GM12878 (cell line): Measurements from ENCODE around the gene PHKA1. TPM values are rescaled to one million over a fixed set of nuclear protein-coding genes. Genes with fewer than 3 reads are reported as not detected.

Experiments
- ATAC-seq: fragments of 200-7000 bp; cut with Tn5 transposase; 3 replicates; pipeline ENCODE4 v1.9.1; 2020; ENCODE audit warnings: mild to moderate bottlenecking, moderate library complexity
- BruUV-seq: library from RNA; stranded (reverse); fragments of 400-500 nt; replicated peaks from 2 replicates; lab custom pipeline; 2021; lab: Mats Ljungman, UMichigan
- CTCF ChIA-PET: fragments of 300-600 bp; sonication (Branson Sonifier 250); formaldehyde crosslinking; extraction: SDS; loops from one replicate; lab custom pipeline; 2021; ENCODE audit warnings: inconsistent platforms; lab: Yijun Ruan, JAX
- POLR2A ChIA-PET: fragments of 350-600 bp; formaldehyde crosslinking; extraction: SDS; loops from one replicate; lab custom pipeline; 2021; ENCODE audit warnings: inconsistent platforms; lab: Charles Lee
- RAD21 ChIA-PET: fragments of 300-600 bp; sonication (Branson Sonifier 250); formaldehyde crosslinking; loops from one replicate; lab custom pipeline; 2023; ENCODE audit warnings: antibody characterized with exemption; ENCODE audit not compliant: unreplicated experiment; lab: Charles Lee
- SMC1A ChIA-PET: fragments of 300-600 bp; sonication (Branson Sonifier 250); formaldehyde crosslinking; loops from one replicate; lab custom pipeline; 2023; ENCODE audit not compliant: unreplicated experiment, uncharacterized antibody; lab: Charles Lee
- DNase-seq: peaks from one replicate; pipeline ENCODE4 v3.0.0-alpha.2; 2011; ENCODE audit warnings: low read depth, low spot score
- FAIRE-seq: peaks from 3 replicates; lab custom pipeline; 2011; peaks lifted over from hg19 to GRCh38; lab: Jason Lieb, UNC
- H2AFZ ChIP-seq: 2 replicates; pipeline ENCODE4 v1.6.0; 2011; ENCODE audit warnings: low read depth, low read length, control low read depth; ENCODE audit not compliant: control insufficient read depth
- H3K27ac ChIP-seq: 2 replicates; pipeline ENCODE4 v1.5.1; 2011; ENCODE audit warnings: control low read depth; ENCODE audit not compliant: control insufficient read depth, insufficient read depth
- H3K27me3 ChIP-seq, 2 experiments: replicated peaks in 1 of 2; 2 replicates each; pipeline versions ENCODE4 v1.6.0 to v1.6.1; 2011; ENCODE audit warnings: low read length in 1 of 2; ENCODE audit not compliant: control insufficient read depth in 2 of 2, insufficient read depth in 2 of 2
- H3K36me3 ChIP-seq, 2 experiments: 2 replicates each; pipeline ENCODE4 v1.5.1; 2011; ENCODE audit warnings: low read length in 1 of 2; ENCODE audit not compliant: control insufficient read depth in 2 of 2, insufficient read depth in 2 of 2
- H3K4me1 ChIP-seq: 2 replicates; pipeline ENCODE4 v1.6.1; 2011; ENCODE audit warnings: mild to moderate bottlenecking, low read length, moderate library complexity, mixed read lengths; ENCODE audit not compliant: control insufficient read depth, insufficient read depth
- H3K4me2 ChIP-seq: 2 replicates; pipeline ENCODE4 v1.6.0; 2011; ENCODE audit warnings: control low read depth; ENCODE audit not compliant: control insufficient read depth, insufficient read depth
- H3K4me3 ChIP-seq: fragments of 200-600 bp; sonication (generic); 2 replicates; pipeline ENCODE4 v1.5.1; 2016
- H3K79me2 ChIP-seq: 2 replicates; pipeline ENCODE4 v1.6.0; 2011; ENCODE audit warnings: low read length; ENCODE audit not compliant: control insufficient read depth, insufficient read depth
- H3K9ac ChIP-seq: 2 replicates; pipeline ENCODE4 v1.8.0; 2011; ENCODE audit warnings: low read length, control low read depth, mixed read lengths; ENCODE audit not compliant: control insufficient read depth, insufficient read depth
- H3K9me3 ChIP-seq: replicated peaks from 3 replicates; pipeline ENCODE4 v1.5.1; 2011; ENCODE audit warnings: mild to moderate bottlenecking, low read length; ENCODE audit not compliant: control insufficient read depth, insufficient read depth
- H4K20me1 ChIP-seq: 2 replicates; pipeline ENCODE4 v1.6.0; 2011; ENCODE audit not compliant: control insufficient read depth, insufficient read depth
- BRCA1 ChIP-seq: IDR thresholded peaks from 2 replicates; pipeline ENCODE4 v1.6.1; 2011; ENCODE audit warnings: low read depth, low read length, improper control_type of control experiment
- CBX3 ChIP-seq: fragments of 200-600 bp; sonication (generic); IDR thresholded peaks from 2 replicates; pipeline ENCODE4 v1.6.1; 2016; ENCODE audit warnings: low read depth, borderline replicate concordance
- CEBPB ChIP-seq, 2 experiments: fragments of 150-350 bp in 1 of 2; IDR thresholded peaks; 2 replicates each; pipeline ENCODE4 v1.6.1; 2012 to 2014; ENCODE audit warnings: low read depth in 2 of 2, low read length in 2 of 2, borderline replicate concordance in 1 of 2, inconsistent platforms in 1 of 2
- CHD1 ChIP-seq: IDR thresholded peaks from 2 replicates; pipeline ENCODE4 v1.6.1; 2012; ENCODE audit warnings: low read depth, low read length, improper control_type of control experiment
- EED ChIP-seq: sonication (generic); IDR thresholded peaks from 2 replicates; pipeline ENCODE4 v1.6.1; 2016; ENCODE audit warnings: antibody characterized with exemption, low read depth
- KDM1A ChIP-seq: fragments of 200-600 bp; sonication (generic); IDR thresholded peaks from 2 replicates; pipeline ENCODE4 v1.6.1; 2016; ENCODE audit warnings: borderline replicate concordance
- KLF5 ChIP-seq: fragments of 450-650 bp; IDR thresholded peaks from 2 replicates; pipeline ENCODE4 v1.6.1; 2014; ENCODE audit warnings: mild to moderate bottlenecking; ENCODE audit not compliant: partially characterized antibody
- LARP7 ChIP-seq: fragments of 450-650 bp; IDR thresholded peaks from 2 replicates; pipeline ENCODE4 v1.6.1; 2017; ENCODE audit warnings: mild to moderate bottlenecking
- NBN ChIP-seq: fragments of 450-650 bp; IDR thresholded peaks from 2 replicates; pipeline ENCODE4 v1.6.1; 2016
- RB1 ChIP-seq: fragments of 450-650 bp; formaldehyde crosslinking; IDR thresholded peaks from 2 replicates; pipeline ENCODE4 v1.6.1; 2017; ENCODE audit warnings: mild to moderate bottlenecking, borderline replicate concordance
- SUZ12 ChIP-seq: fragments of 200-600 bp; sonication (generic); IDR thresholded peaks from one replicate; pipeline ENCODE4 v1.6.1; 2018; ENCODE audit warnings: antibody characterized with exemption, mild to moderate bottlenecking; ENCODE audit not compliant: unreplicated experiment
- TAF1 ChIP-seq: IDR thresholded peaks from 2 replicates; pipeline ENCODE4 v1.6.1; 2011; ENCODE audit warnings: mild to moderate bottlenecking, low read depth, low read length, borderline replicate concordance
- YBX1 ChIP-seq: fragments of 450-650 bp; IDR thresholded peaks from 2 replicates; pipeline ENCODE4 v1.6.1; 2016; ENCODE audit warnings: antibody characterized with exemption
- ZNF217 ChIP-seq: fragments of 450-650 bp; IDR thresholded peaks from 2 replicates; pipeline ENCODE4 v1.6.1; 2017; ENCODE audit warnings: antibody characterized with exemption, mild to moderate bottlenecking
- ZNF24 ChIP-seq: fragments of 450-650 bp; IDR thresholded peaks from 2 replicates; pipeline ENCODE4 v1.6.1; 2017; ENCODE audit warnings: antibody characterized with exemption, mild to moderate bottlenecking
- ZNF384 ChIP-seq: IDR thresholded peaks from 2 replicates; pipeline ENCODE4 v1.6.1; 2012; ENCODE audit warnings: low read depth, mild to moderate bottlenecking, low read length, improper control_type of control experiment, borderline replicate concordance
- WGBS: methylation state at CpG from one replicate; pipeline ENCODE4 v1.1.6; 2016; ENCODE audit warnings: low lambda C conversion rate; ENCODE audit not compliant: insufficient replicate concordance, insufficient coverage; ENCODE audit errors: missing lambda C conversion rate; 5-methylcytosine and 5-hydroxymethylcytosine counted together
- in situ Hi-C: fragments of 300-500 bp; cut with MboI; formaldehyde crosslinking; loops from 9 replicates; pipeline ENCODE4 v1.14.3; 2018; ENCODE audit warnings: mixed read lengths
- intact Hi-C: fragments of 100-400 bp; cut with micrococcal nuclease; formaldehyde crosslinking; loops from one replicate; pipeline ENCODE4 v1.14.2; 2022; ENCODE audit not compliant: unreplicated experiment
- polyA plus RNA-seq, 11 experiments: library from polyadenylated mRNA; depleted of rRNA in 4 of 11; unstranded in 6 of 11; stranded (reverse) in 5 of 11; fragments of >200 nt; fragmentation: Nextera tagmentation in 4 of 11; fragmentation: Illumina TruSeq in 1 of 11; extraction: Ambion mirVana in 4 of 11; extraction: Trizol in 1 of 11; gene quantifications; 1 replicate in 1 of 11; 2 replicates in 10 of 11; pipeline versions ENCODE4 v1.2.1 to v1.2.3, GENCODE V29; 2011 to 2016; ENCODE audit warnings: inconsistent platforms in 2 of 11, missing spikeins in 2 of 11, low read depth in 1 of 11
- total RNA-seq, 4 experiments: library from RNA; depleted of rRNA in 3 of 4; stranded (reverse); fragments of >200 nt in 3 of 4; fragmentation: Illumina TruSeq in 1 of 4; extraction: Trizol in 1 of 4; gene quantifications; 2 replicates each; pipeline versions ENCODE4 v1.2.1 to v1.2.3, GENCODE V29; 2013 to 2021
- TF ChIP-seq, protein P1 (sequence below): IDR thresholded peaks from 2 replicates; pipeline ENCODE4 v1.6.1; 2011; ENCODE audit warnings: low read depth, mild to moderate bottlenecking, low read length, moderate library complexity, borderline replicate concordance; ENCODE audit errors: extremely low read depth

Gene PHKA1
- total and polyA plus RNA-seq, 10 of the 15 experiments (the other 5 are each of a cell fraction or from before 2014, with no cell fraction given) = under 0.01 to 0.15 (median 0.05) TPM; not detected in 4

DNA sequence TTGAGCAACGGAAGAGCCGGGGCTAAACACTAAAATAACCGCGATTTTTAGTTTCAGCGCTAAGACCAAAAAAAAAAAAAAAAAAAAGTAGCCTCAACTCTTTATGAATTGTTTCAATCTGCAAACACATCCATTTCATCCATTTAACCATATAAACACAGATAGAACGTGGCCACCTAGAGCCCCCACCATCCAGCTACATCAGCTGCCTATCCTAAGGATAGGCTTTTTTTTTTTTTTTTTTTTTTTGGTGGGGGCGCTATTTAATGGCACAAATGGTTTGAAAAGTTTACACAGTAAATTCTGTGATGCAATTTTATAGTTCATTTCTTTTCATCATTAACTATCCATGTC, 141.0 kb downstream of the PHKA1 start:
- DNase-seq = no peak
- in situ Hi-C loops (no loop called here), intact Hi-C loops (no loop called here)
- peaks cover 4% of the 10 kb centered on the region for H3K79me2 ChIP-seq
- ChIA-PET SMC1A (no interaction called here), CTCF (interaction anchor here (1.1 kb wide), 1 partner anchor 10 kb away, joined by 3 read pairs; no protein-coding TSS in a partner anchor), POLR2A (interaction anchor here (0.7 kb wide), 1 partner anchor 9 kb away, joined by 6 read pairs; no protein-coding TSS in a partner anchor), RAD21 (interaction anchor here (1.0 kb wide), 1 partner anchor 17 kb away, joined by 3 read pairs; no protein-coding TSS in a partner anchor)
- H4K20me1 ChIP-seq = no peaks in the 10 kb centered on the region
- BruUV-seq = no TSS peak
- 14% methylated on average over 7 of the region's 7 CpGs for WGBS
- no peak for FAIRE-seq
- peak; percentile 36 for ATAC-seq
- H3K4me2 ChIP-seq = peak overlapping the region; percentile 2; the same call in 1 of the 2 replicates
- H3K27ac ChIP-seq = no peak overlapping the region
- no peaks in the 10 kb centered on the region; a peak in 1 of 4 replicates for H3K36me3 ChIP-seq
- H3K9ac ChIP-seq = no peak overlapping the region; the same call in 1 of the 2 replicates
- no peaks in the 10 kb centered on the region for H3K9me3 ChIP-seq
- peak overlapping the region; percentile 94; the same call in 1 of the 2 replicates for H2AFZ ChIP-seq
- H3K4me3 ChIP-seq = no peak overlapping the region
- H3K27me3 ChIP-seq = no peaks in the 10 kb centered on the region
- TF ChIP-seq ZNF384 = peak; percentile 77
- no peak for TF ChIP-seq KLF5
- no peaks in the 10 kb centered on the region for H3K4me1 ChIP-seq

- no TSS peak for BruUV-seq
- Histone ChIP-seq H2AFZ (peak within 1 kb of the TSS; percentile 94), H3K79me2 (peaks cover 4% of the 10 kb centered on the region), H3K27ac (peak within 1 kb of the TSS; percentile 69), H3K4me1 (no peaks in the 10 kb centered on the region), H3K4me3 (peak within 1 kb of the TSS; percentile 63), H3K36me3 (no peaks in the 10 kb centered on the region; a peak in 1 of 4 replicates), H3K4me2 (peak within 1 kb of the TSS; percentile 56; the same call in 1 of the 2 replicates), H4K20me1 (no peaks in the 10 kb centered on the region), H3K27me3 (no peaks in the 10 kb centered on the region), H3K9me3 (no peaks in the 10 kb centered on the region), H3K9ac (peak within 1 kb of the TSS; percentile 73)
- in situ Hi-C loops (no loop called here), intact Hi-C loops (no loop called here)
- DNase-seq = peak; percentile 63
- peak; percentile 95 for ATAC-seq
- RAD21 ChIA-PET = interaction anchor here (1.0 kb wide), 2 partner anchors 10 to 16 kb away, joined by 3 read pairs; no protein-coding TSS in a partner anchor
- SMC1A ChIA-PET = interaction anchor here (0.6 to 1.4 kb wide), 2 partner anchors 10 to 102 kb away, joined by 3 read pairs; no protein-coding TSS in a partner anchor
- POLR2A ChIA-PET = interaction anchor here (0.7 kb wide), 1 partner anchor 10 kb away, joined by 6 read pairs; no protein-coding TSS in a partner anchor
- WGBS = 23% methylated on average over 34 of the region's 36 CpGs
- CTCF ChIA-PET = interaction anchor here (0.6 to 1.1 kb wide), 2 partner anchors 10 to 21 kb away, joined by 3 to 4 read pairs; no protein-coding TSS in a partner anchor
- peak; percentile 18 for FAIRE-seq
- TF ChIP-seq CHD1 (no peak), LARP7 (0 out of 2 replicates have a peak, but pooled peaks have one; percentile 47), EED (no peak), KDM1A (no peak), YBX1 (no peak), ZNF217 (no peak), CEBPB (IDR thresholded peaks at IDR 0.05; ENCODE audit: borderline replicate concordance in 1 of 2, low read depth in 2 of 2, low read length in 2 of 2) (no peak), RB1 (peak; percentile 71; the same call in 1 of the 2 replicates), BRCA1 (no peak), CBX3 (no peak), NBN (peak; percentile 85), SUZ12 (no peak), TAF1 (no peak), ZNF24 (no peak)
- TF ChIP-seq, protein P1, sequence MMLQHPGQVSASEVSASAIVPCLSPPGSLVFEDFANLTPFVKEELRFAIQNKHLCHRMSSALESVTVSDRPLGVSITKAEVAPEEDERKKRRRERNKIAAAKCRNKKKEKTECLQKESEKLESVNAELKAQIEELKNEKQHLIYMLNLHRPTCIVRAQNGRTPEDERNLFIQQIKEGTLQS = no peak
These were observed 141.6 kb downstream of the PHKA1 start, which contains the start of gene HDAC8 for GRCh38 chrX:72572248-72573157. HDAC8 (minus strand) TSS chrX:72572843; CDS start chrX:72572761, 82 bp downstream.
